HS-5 (cell line): Measurements from ENCODE around the gene TMTC2.
"Not testable (repeated sequence)": the region's sequence is repeated elsewhere in the genome, so short reads cannot be mapped to it uniquely, and the experiment has no call there.

Source experiments
- DNase-seq: peaks from one replicate; pipeline ENCODE4 v3.0.0-alpha.2; 2012; ENCODE audit warnings: low read depth

The TMTC2 gene

GRCh38 chr12:82845076-82845475, 158.4 kb downstream of the TMTC2 start:
- not testable (repeated sequence) for DNase-seq

- DNase-seq = no peak
Measured at GRCh38 chr12:82848845-82849244, 162.1 kb downstream of the TMTC2 start.

- no peak for DNase-seq
Measured at GRCh38 chr12:82852529-82852928, 165.8 kb downstream of the TMTC2 start.

- no peak for DNase-seq
Measured at GRCh38 chr12:82855872-82856271, 169.2 kb downstream of the TMTC2 start.

- DNase-seq = no peak
Measured at GRCh38 chr12:82857276-82857675, 170.6 kb downstream of the TMTC2 start.

- DNase-seq = no peak
Measured at GRCh38 chr12:82857911-82858533, 171.3 kb downstream of the TMTC2 start.

GRCh38 chr12:82858534-82858917, 171.8 kb downstream of the TMTC2 start:
- no peak for DNase-seq

GRCh38 chr12:82862069-82862841, 175.5 kb downstream of the TMTC2 start:
- DNase-seq = peak; percentile 30

GRCh38 chr12:82862876-82863649, 176.4 kb downstream of the TMTC2 start:
- no peak for DNase-seq

- DNase-seq = no peak
Measured at GRCh38 chr12:82866227-82866775, 179.6 kb downstream of the TMTC2 start.

GRCh38 chr12:82866946-82867345, 180.2 kb downstream of the TMTC2 start:
- no peak for DNase-seq

- DNase-seq = no peak
Measured at GRCh38 chr12:82867762-82868500, 181.2 kb downstream of the TMTC2 start.

- no peak for DNase-seq
Measured at GRCh38 chr12:82870771-82871377, 184.2 kb downstream of the TMTC2 start.

GRCh38 chr12:82872088-82872487, 185.4 kb downstream of the TMTC2 start:
- DNase-seq = no peak

- DNase-seq = no peak
Measured at GRCh38 chr12:82873309-82873708, 186.6 kb downstream of the TMTC2 start.

- no peak for DNase-seq
Measured at GRCh38 chr12:82873951-82874350, 187.2 kb downstream of the TMTC2 start.

- peak; percentile 14 for DNase-seq
Measured at GRCh38 chr12:82874945-82875344, 188.2 kb downstream of the TMTC2 start.

- DNase-seq = no peak
Measured at GRCh38 chr12:82876075-82876474, 189.4 kb downstream of the TMTC2 start.

GRCh38 chr12:82877963-82878362, 191.3 kb downstream of the TMTC2 start:
- no peak for DNase-seq

- DNase-seq = no peak
Measured at GRCh38 chr12:82880442-82880901, 193.8 kb downstream of the TMTC2 start.
